ENCODE data around the gene NFIA. TPM values are rescaled to one million over a fixed set of nuclear protein-coding genes. Genes with fewer than 3 reads are reported as not detected.

NFIA gene
- total RNA-seq, 2 donors from 2014 or later: 61.4 to 86.3 TPM

DNA sequence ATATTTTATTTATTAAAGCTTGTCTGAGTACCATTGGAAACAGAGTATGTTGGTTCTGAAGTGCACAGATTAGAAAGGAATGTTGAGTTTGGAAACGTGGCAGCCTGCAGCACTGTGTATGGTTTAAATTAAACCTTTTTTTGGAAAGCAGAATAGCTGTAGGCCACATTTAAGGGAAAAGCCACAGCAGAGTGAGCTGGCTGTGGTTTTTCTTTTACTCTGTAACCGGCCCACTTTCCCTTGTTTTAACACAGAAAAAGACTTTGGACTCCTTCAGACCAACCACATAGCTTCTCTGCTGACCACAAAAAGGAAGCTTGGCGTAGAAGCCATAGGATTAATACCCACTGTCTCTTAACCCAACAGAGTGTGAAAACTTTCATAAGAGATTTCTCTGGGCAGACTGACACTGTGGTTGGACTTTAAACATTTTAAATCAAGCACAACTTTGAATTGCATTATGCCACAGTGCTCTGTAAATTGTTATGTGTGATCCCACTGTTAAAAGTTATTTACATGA is 75.2 kb downstream of the NFIA start:
- Histone ChIP-seq H3K36me3 (no peaks in the 10 kb centered on the region), H3K27me3 (replicated peaks; ENCODE audit: insufficient read depth) (no peaks in the 10 kb centered on the region), H3K9me3 (no peaks in the 10 kb centered on the region), H3K4me1 (replicated peaks) (no peaks in the 10 kb centered on the region), H3K27ac (no peak overlapping the region), H3K4me3 (no peak overlapping the region)
- 30% methylated on average over 3 of the region's 3 CpGs for WGBS
- TF ChIP-seq CTCF (IDR thresholded peaks at IDR 0.05) (no peak), POLR2AphosphoS5 (IDR thresholded peaks at IDR 0.05) (no peak), POLR2A (IDR thresholded peaks at IDR 0.05) (no peak)
- intact Hi-C loops (cut with DNase I): no loop called here
- no peak for DNase-seq (ENCODE audit: low spot score)

- Histone ChIP-seq H3K27me3 (replicated peaks; ENCODE audit: insufficient read depth) (no peaks in the 10 kb centered on the region), H3K4me3 (no peak overlapping the region), H3K36me3 (no peaks in the 10 kb centered on the region), H3K27ac (no peak overlapping the region), H3K9me3 (no peaks in the 10 kb centered on the region), H3K4me1 (replicated peaks) (no peaks in the 10 kb centered on the region)
- DNase-seq (ENCODE audit: low spot score): no peak
- no peak for TF ChIP-seq CTCF (IDR thresholded peaks at IDR 0.05)
- TF ChIP-seq POLR2A (IDR thresholded peaks at IDR 0.05): no peak
- no peak for TF ChIP-seq POLR2AphosphoS5 (IDR thresholded peaks at IDR 0.05)
- intact Hi-C loops (cut with DNase I): no loop called here
- WGBS: 49% methylated on average over 3 of the region's 3 CpGs
These were observed 76.2 kb downstream of the NFIA start for GRCh38 chr1:61158591-61158990.

DNA sequence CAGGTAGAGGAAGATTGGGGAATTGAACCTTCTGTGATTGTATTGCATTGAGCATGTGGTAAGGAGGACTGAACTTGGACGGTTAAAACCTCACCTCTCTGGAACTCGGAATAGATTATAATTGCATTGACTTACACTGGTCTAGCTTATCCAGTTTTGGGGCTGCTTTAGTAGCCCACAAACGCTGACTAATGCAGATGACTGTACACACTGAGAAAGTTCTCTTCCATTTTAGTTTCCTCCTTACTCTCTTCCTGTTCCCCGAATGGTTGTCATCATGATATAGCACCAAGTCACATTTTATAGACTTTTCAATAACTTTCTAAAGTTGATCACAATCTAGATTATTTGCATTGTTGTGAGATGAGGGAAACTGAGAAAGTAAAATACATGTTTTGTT is 78.2 kb downstream of the NFIA start:
- Histone ChIP-seq H3K9me3 (no peaks in the 10 kb centered on the region), H3K27ac (no peak overlapping the region), H3K27me3 (replicated peaks; ENCODE audit: insufficient read depth) (no peaks in the 10 kb centered on the region), H3K36me3 (no peaks in the 10 kb centered on the region), H3K4me3 (no peak overlapping the region), H3K4me1 (replicated peaks) (no peaks in the 10 kb centered on the region)
- no peak for TF ChIP-seq POLR2AphosphoS5 (IDR thresholded peaks at IDR 0.05)
- TF ChIP-seq CTCF (IDR thresholded peaks at IDR 0.05): no peak
- no peak for TF ChIP-seq POLR2A (IDR thresholded peaks at IDR 0.05)
- intact Hi-C loops (cut with DNase I): no loop called here
- 77% methylated on average over 4 of the region's 4 CpGs for WGBS
- no peak for DNase-seq (ENCODE audit: low spot score)

GRCh38 chr1:61162520-61163258 is 80.3 kb downstream of the NFIA start:
- TF ChIP-seq CTCF (IDR thresholded peaks at IDR 0.05) (no peak), POLR2AphosphoS5 (IDR thresholded peaks at IDR 0.05) (no peak), POLR2A (IDR thresholded peaks at IDR 0.05) (no peak)
- Histone ChIP-seq H3K4me1 (replicated peaks) (no peaks in the 10 kb centered on the region), H3K27ac (no peak overlapping the region), H3K4me3 (no peak overlapping the region), H3K27me3 (replicated peaks; ENCODE audit: insufficient read depth) (no peaks in the 10 kb centered on the region), H3K36me3 (no peaks in the 10 kb centered on the region), H3K9me3 (no peaks in the 10 kb centered on the region)
- DNase-seq (ENCODE audit: low spot score): no peak
- WGBS: 84% methylated on average over 4 of the region's 4 CpGs
- intact Hi-C loops (cut with DNase I): no loop called here

DNA sequence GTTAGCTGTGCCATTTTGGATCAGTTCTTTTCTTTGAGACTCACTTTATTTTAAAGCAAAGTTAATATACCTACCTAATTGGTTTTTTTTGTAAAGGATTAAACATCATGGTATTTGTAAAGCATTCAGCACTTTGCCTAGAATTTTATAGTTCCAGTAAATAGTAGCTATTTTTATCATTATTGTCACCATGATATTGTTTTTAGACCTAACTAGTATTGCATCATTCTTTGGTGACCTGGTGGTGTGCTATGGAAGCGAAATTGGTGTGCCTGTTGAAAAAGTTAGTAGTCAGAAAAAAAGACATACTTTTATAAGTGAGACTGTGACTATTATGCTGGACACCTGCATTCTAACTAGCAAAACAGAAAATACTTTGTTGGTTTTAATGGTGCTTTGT is 81.0 kb downstream of the NFIA start:
- H3K27me3 ChIP-seq (replicated peaks; ENCODE audit: insufficient read depth): no peaks in the 10 kb centered on the region
- H3K4me3 ChIP-seq: no peak overlapping the region
- H3K4me1 ChIP-seq (replicated peaks): no peaks in the 10 kb centered on the region
- intact Hi-C loops (cut with DNase I): no loop called here
- 93% methylated on average over 1 of the region's 1 CpG for WGBS
- no peaks in the 10 kb centered on the region for H3K36me3 ChIP-seq
- TF ChIP-seq POLR2A (IDR thresholded peaks at IDR 0.05): no peak
- no peak for TF ChIP-seq CTCF (IDR thresholded peaks at IDR 0.05)
- TF ChIP-seq POLR2AphosphoS5 (IDR thresholded peaks at IDR 0.05): no peak
- H3K27ac ChIP-seq: no peak overlapping the region
- no peaks in the 10 kb centered on the region for H3K9me3 ChIP-seq
- no peak for DNase-seq (ENCODE audit: low spot score)

All from prostate gland (tissue), 2 donors.